ENCODE measurements around the gene DDAH1. TPM values are rescaled to one million over a fixed set of nuclear protein-coding genes. Genes with fewer than 3 reads are reported as not detected.

DDAH1 gene
- total and polyA plus RNA-seq, 2 of the 4 experiments (the other 2 are of a cell fraction) = 78.0 to 94.5 TPM

DNA sequence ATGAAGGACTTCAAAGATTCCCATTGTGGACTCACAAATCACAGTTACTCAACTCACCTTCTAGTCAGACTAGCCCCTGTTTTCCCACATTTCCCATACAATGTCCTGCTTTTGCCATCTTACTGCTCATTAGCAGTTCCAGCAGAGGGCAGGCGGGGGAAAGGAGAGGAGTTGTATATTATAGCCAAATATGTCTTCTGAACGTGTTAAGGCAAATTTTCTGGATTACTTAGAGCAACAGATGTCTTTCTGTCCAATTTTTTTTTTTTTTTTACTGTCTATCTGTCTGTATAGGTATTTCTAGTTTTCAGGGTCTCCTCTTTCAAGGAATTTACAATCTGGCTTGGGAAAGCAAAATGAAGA lies 29.9 kb upstream of the DDAH1 start:
- peak overlapping the region; percentile 69; the same call in 1 of the 2 replicates for H3K23ac ChIP-seq (ENCODE audit: low read depth, low read length)
- no peak overlapping the region for H3K4me2 ChIP-seq (ENCODE audit: low read depth, low read length)
- peak overlapping the region; percentile 63 for H3K18ac ChIP-seq (ENCODE audit: low read depth, low read length)
- peak overlapping the region; percentile 24; the same call in 1 of the 2 replicates for H4K5ac ChIP-seq (ENCODE audit: low read depth, low read length)
- no peak overlapping the region for H2AFZ ChIP-seq (replicated peaks; ENCODE audit: low read length, poor library complexity)
- H3K79me1 ChIP-seq (ENCODE audit: low read depth in 1 of 2, low read length in 2 of 2) = peaks cover 27 to 69% of the 10 kb centered on the region in 2 experiments
- in situ Hi-C loops (cut with MboI; ENCODE audit: low sequenced_read_pairs) = no loop called here
- H4K91ac ChIP-seq (ENCODE audit: insufficient read depth, low read depth, low read length) = peak overlapping the region; percentile 22; the same call in 1 of the 2 replicates
- H3K9ac ChIP-seq (ENCODE audit: low read depth, low read length) = no peak overlapping the region
- no peaks in the 10 kb centered on the region for H3K9me3 ChIP-seq (ENCODE audit: control insufficient read depth, insufficient read depth, low read length)
- ChIA-PET POLR2A (ENCODE audit: unreplicated experiment) (no interaction called here), CTCF (interaction anchor here (0.6 kb wide), 1 partner anchor 8 kb away, joined by 3 read pairs; no protein-coding TSS in a partner anchor)
- dilution Hi-C loops (cut with HindIII; ENCODE audit: low sequenced_read_pairs, unreplicated experiment) = no loop called here
- peak; percentile 35; the same call in 1 of the 2 replicates for ATAC-seq (ENCODE audit: low read depth)
- H3K4ac ChIP-seq (ENCODE audit: low read depth, low read length) = peak overlapping the region; percentile 39; the same call in 1 of the 2 replicates
- TF ChIP-seq, protein P1, sequence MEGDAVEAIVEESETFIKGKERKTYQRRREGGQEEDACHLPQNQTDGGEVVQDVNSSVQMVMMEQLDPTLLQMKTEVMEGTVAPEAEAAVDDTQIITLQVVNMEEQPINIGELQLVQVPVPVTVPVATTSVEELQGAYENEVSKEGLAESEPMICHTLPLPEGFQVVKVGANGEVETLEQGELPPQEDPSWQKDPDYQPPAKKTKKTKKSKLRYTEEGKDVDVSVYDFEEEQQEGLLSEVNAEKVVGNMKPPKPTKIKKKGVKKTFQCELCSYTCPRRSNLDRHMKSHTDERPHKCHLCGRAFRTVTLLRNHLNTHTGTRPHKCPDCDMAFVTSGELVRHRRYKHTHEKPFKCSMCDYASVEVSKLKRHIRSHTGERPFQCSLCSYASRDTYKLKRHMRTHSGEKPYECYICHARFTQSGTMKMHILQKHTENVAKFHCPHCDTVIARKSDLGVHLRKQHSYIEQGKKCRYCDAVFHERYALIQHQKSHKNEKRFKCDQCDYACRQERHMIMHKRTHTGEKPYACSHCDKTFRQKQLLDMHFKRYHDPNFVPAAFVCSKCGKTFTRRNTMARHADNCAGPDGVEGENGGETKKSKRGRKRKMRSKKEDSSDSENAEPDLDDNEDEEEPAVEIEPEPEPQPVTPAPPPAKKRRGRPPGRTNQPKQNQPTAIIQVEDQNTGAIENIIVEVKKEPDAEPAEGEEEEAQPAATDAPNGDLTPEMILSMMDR (conservative IDR thresholded peaks at IDR 0.05; ENCODE audit: low read depth, low read length) = 0 out of 2 replicates have a peak, but pooled peaks have one; percentile 21
- no peak for TF ChIP-seq CHD1 (IDR thresholded peaks at IDR 0.05; ENCODE audit: low read depth, low read length)
- whole genome bisulfite sequencing, 2 experiments (ENCODE audit: extremely low coverage in 2 of 2, insufficient read length in 1 of 2) = no CpG with 5 or more reads among the region's 2 CpGs
- H3K14ac ChIP-seq (replicated peaks; ENCODE audit: low read depth, low read length) = peak overlapping the region; percentile 39; the same call in 1 of the 2 replicates
- peak overlapping the region; percentile 27; the same call in 1 of the 2 replicates for H3K56ac ChIP-seq (ENCODE audit: extremely low read depth, insufficient read depth, low read length)
- peak; percentile 25 for DNase-seq
- 0 out of 2 replicates have a peak overlapping the region, but pooled peaks have one; percentile 3 for H2BK20ac ChIP-seq (ENCODE audit: low read depth, low read length)
- H2AK9ac ChIP-seq (replicated peaks; ENCODE audit: low read depth, low read length, poor library complexity) = no peak overlapping the region
- H3K27me3 ChIP-seq (ENCODE audit: control insufficient read depth, insufficient read depth, low read length) = no peaks in the 10 kb centered on the region
- H4K20me1 ChIP-seq (ENCODE audit: insufficient read depth, low read length) = peaks cover 16% of the 10 kb centered on the region; the same call in 1 of the 2 replicates
- peak overlapping the region; percentile 57 for H2BK5ac ChIP-seq (ENCODE audit: low read depth, low read length, poor library complexity, severe bottlenecking)
- no peak overlapping the region for H2BK15ac ChIP-seq (ENCODE audit: low read depth, low read length)
- BruUV-seq (replicated peaks) = no TSS peak
- H2BK120ac ChIP-seq (ENCODE audit: low read depth, low read length) = peak overlapping the region; percentile 5
- intact Hi-C loops (cut with micrococcal nuclease) = no loop called here
- peaks cover 6% of the 10 kb centered on the region for H3K36me3 ChIP-seq (ENCODE audit: control insufficient read depth, insufficient read depth, low read length)
- H3K4me1 ChIP-seq (ENCODE audit: control insufficient read depth, insufficient read depth, low read length) = peaks cover 16% of the 10 kb centered on the region
- H4K8ac ChIP-seq (ENCODE audit: low read depth in 2 of 2, low read length in 2 of 2) = peak overlapping the region in 1 of 2 experiments; percentile 61; a peak in 2 of 4 replicates
- H3K9me1 ChIP-seq (ENCODE audit: insufficient read depth, low read length) = peaks cover 7% of the 10 kb centered on the region
- no peak overlapping the region for H3K27ac ChIP-seq (ENCODE audit: insufficient read depth, low read length)
- H3K4me3 ChIP-seq (ENCODE audit: insufficient read depth, low read depth, low read length) = no peak overlapping the region
- 0 out of 2 replicates have a peak overlapping the region, but pooled peaks have one; percentile 51 for H2AK5ac ChIP-seq (ENCODE audit: low read depth, low read length)
